Measurements from ENCODE around the gene DPRX. TPM values are rescaled to one million over a fixed set of nuclear protein-coding genes. Genes with fewer than 3 reads are reported as not detected.

DPRX gene
- total RNA-seq, 1 experiment from 2014 or later: not detected

- Mint-ChIP-seq H3K27me3 (ENCODE audit: low read depth) (no peaks in the 10 kb centered on the region), H3K27ac (peak overlapping the region; percentile 100), H3K4me3 (peak overlapping the region; percentile 52; the same call in 1 of the 2 replicates), H3K9me3 (no peaks in the 10 kb centered on the region), H3K36me3 (no peaks in the 10 kb centered on the region), H3K4me1 (peaks cover 44% of the 10 kb centered on the region)
- ATAC-seq (peak; percentile 76), DNase-seq (ENCODE audit: low spot score) (peak; percentile 87)
- ChIA-PET POLR2A (interaction anchor here (0.6 to 1.8 kb wide), 12 partner anchors 12 to 273 kb away, joined by 3 to 11 read pairs (median 3); partner anchors contain the start of gene MYADM), CTCF (interaction anchor here (0.6 to 4.8 kb wide), 17 partner anchors 13 to 435 kb away, joined by 3 to 67 read pairs (median 4); no protein-coding TSS in a partner anchor)
- peak; percentile 83 for TF ChIP-seq NFE2L1 (CRISPR knock-in tag; IDR thresholded peaks at IDR 0.05)
- no peak for TF ChIP-seq ZNF263 (CRISPR knock-in tag; IDR thresholded peaks at IDR 0.05; ENCODE audit: low read depth)
- TF ChIP-seq ZNF281 (CRISPR knock-in tag; IDR thresholded peaks at IDR 0.05): 0 out of 2 replicates have a peak, but pooled peaks have one; percentile 35
- TF ChIP-seq ZNF232 (CRISPR knock-in tag; IDR thresholded peaks at IDR 0.05): peak; percentile 77; the same call in 1 of the 2 replicates
- no peak for TF ChIP-seq ZNF416 (CRISPR knock-in tag; IDR thresholded peaks at IDR 0.05)
- peak; percentile 51; the same call in 1 of the 2 replicates for TF ChIP-seq SP1 (CRISPR knock-in tag; conservative IDR thresholded peaks at IDR 0.05)
- peak; percentile 48 for TF ChIP-seq E2F5 (CRISPR knock-in tag; IDR thresholded peaks at IDR 0.05)
- TF ChIP-seq MAX (CRISPR knock-in tag; IDR thresholded peaks at IDR 0.05): peak; percentile 97
- 0 out of 2 replicates have a peak, but pooled peaks have one; percentile 51 for TF ChIP-seq KAT7 (CRISPR knock-in tag; IDR thresholded peaks at IDR 0.05; ENCODE audit: borderline replicate concordance)
- peak; percentile 73 for TF ChIP-seq USF2 (CRISPR knock-in tag; IDR thresholded peaks at IDR 0.05)
- TF ChIP-seq HMGA2 (CRISPR knock-in tag; IDR thresholded peaks at IDR 0.05): no peak
- no peak for TF ChIP-seq OVOL2 (CRISPR knock-in tag; IDR thresholded peaks at IDR 0.05; ENCODE audit: borderline replicate concordance)
- TF ChIP-seq PREB (CRISPR knock-in tag; IDR thresholded peaks at IDR 0.05; ENCODE audit: borderline replicate concordance): no peak
- TF ChIP-seq ZNF532 (CRISPR knock-in tag; IDR thresholded peaks at IDR 0.05; ENCODE audit: borderline replicate concordance): no peak
- no peak for TF ChIP-seq TEAD4 (CRISPR knock-in tag; IDR thresholded peaks at IDR 0.05)
- peak; percentile 84 for TF ChIP-seq PRDM15 (CRISPR knock-in tag; IDR thresholded peaks at IDR 0.05)
- no peak; the same call in 1 of the 2 replicates for TF ChIP-seq NR2C2 (CRISPR knock-in tag; IDR thresholded peaks at IDR 0.05)
- no peak for TF ChIP-seq FOXK1 (CRISPR knock-in tag; IDR thresholded peaks at IDR 0.05)
- TF ChIP-seq GABPB1 (CRISPR knock-in tag; IDR thresholded peaks at IDR 0.05): no peak
Measured at GRCh38 chr19:53594811-53595509, 36.8 kb upstream of the DPRX start.

Data from WTC11 (cell line).